WTC11 (cell line): ENCODE results near the gene MXRA8.

Source experiments
- IRF2 ChIP-seq: sonication (generic); formaldehyde crosslinking; IDR thresholded peaks from 2 replicates; pipeline ENCODE4 v1.8.0; 2022; ENCODE audit warnings: low read depth, missing genetic modification reagents, borderline replicate concordance
- MAX ChIP-seq: sonication (generic); formaldehyde crosslinking; IDR thresholded peaks from 2 replicates; pipeline ENCODE4 v1.8.0; 2022; ENCODE audit warnings: mild to moderate bottlenecking, missing genetic modification reagents
- PRDM15 ChIP-seq: sonication (generic); formaldehyde crosslinking; IDR thresholded peaks from 2 replicates; pipeline ENCODE4 v1.8.0; 2022; ENCODE audit warnings: missing genetic modification reagents
- SMAD3 ChIP-seq: sonication (generic); formaldehyde crosslinking; IDR thresholded peaks from 2 replicates; pipeline ENCODE4 v1.8.0; 2022; ENCODE audit warnings: missing genetic modification reagents, mild to moderate bottlenecking, borderline replicate concordance
- SMAD4 ChIP-seq: sonication (generic); formaldehyde crosslinking; IDR thresholded peaks from 2 replicates; pipeline ENCODE4 v1.8.0; 2022; ENCODE audit warnings: mild to moderate bottlenecking, missing genetic modification reagents
- USF1 ChIP-seq: sonication (generic); formaldehyde crosslinking; IDR thresholded peaks from 2 replicates; pipeline ENCODE4 v1.8.0; 2022; ENCODE audit warnings: mild to moderate bottlenecking, missing genetic modification reagents
- ZNF281 ChIP-seq: sonication (generic); formaldehyde crosslinking; IDR thresholded peaks from 2 replicates; pipeline ENCODE4 v1.8.0; 2023; ENCODE audit warnings: mild to moderate bottlenecking, missing genetic modification reagents
- TF ChIP-seq, protein P1 (sequence below): fragments of 200-600 bp; IDR thresholded peaks from 2 replicates; pipeline ENCODE4 v1.8.0; 2022; ENCODE audit warnings: antibody characterized with exemption
- TF ChIP-seq, protein P2 (sequence below): sonication (generic); formaldehyde crosslinking; conservative IDR thresholded peaks from 2 replicates; pipeline ENCODE4 v1.8.1; 2022; ENCODE audit warnings: mild to moderate bottlenecking, missing genetic modification reagents

GRCh38 chr1:1394116-1394515 lies 35.8 kb upstream of the MXRA8 start:
- TF ChIP-seq, protein P1, sequence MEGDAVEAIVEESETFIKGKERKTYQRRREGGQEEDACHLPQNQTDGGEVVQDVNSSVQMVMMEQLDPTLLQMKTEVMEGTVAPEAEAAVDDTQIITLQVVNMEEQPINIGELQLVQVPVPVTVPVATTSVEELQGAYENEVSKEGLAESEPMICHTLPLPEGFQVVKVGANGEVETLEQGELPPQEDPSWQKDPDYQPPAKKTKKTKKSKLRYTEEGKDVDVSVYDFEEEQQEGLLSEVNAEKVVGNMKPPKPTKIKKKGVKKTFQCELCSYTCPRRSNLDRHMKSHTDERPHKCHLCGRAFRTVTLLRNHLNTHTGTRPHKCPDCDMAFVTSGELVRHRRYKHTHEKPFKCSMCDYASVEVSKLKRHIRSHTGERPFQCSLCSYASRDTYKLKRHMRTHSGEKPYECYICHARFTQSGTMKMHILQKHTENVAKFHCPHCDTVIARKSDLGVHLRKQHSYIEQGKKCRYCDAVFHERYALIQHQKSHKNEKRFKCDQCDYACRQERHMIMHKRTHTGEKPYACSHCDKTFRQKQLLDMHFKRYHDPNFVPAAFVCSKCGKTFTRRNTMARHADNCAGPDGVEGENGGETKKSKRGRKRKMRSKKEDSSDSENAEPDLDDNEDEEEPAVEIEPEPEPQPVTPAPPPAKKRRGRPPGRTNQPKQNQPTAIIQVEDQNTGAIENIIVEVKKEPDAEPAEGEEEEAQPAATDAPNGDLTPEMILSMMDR, result no peak
- TF ChIP-seq SMAD4 (CRISPR knock-in tag) (no peak), SMAD3 (CRISPR knock-in tag) (no peak), ZNF281 (CRISPR knock-in tag) (no peak), MAX (CRISPR knock-in tag) (no peak), PRDM15 (no peak), USF1 (CRISPR knock-in tag) (no peak), IRF2 (CRISPR knock-in tag) (no peak)
- TF ChIP-seq, protein P2, sequence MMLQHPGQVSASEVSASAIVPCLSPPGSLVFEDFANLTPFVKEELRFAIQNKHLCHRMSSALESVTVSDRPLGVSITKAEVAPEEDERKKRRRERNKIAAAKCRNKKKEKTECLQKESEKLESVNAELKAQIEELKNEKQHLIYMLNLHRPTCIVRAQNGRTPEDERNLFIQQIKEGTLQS (CRISPR knock-in tag), result no peak
